PFSK-1 (cell line): ENCODE results near the gene LY6G5C.

Experiments
- FOXP2 ChIP-seq: optimal IDR thresholded peaks from 2 replicates; pipeline ENCODE3; 2011; ENCODE audit warnings: borderline replicate concordance, control low read depth, inconsistent platforms; ENCODE audit not compliant: insufficient read depth; ENCODE audit errors: extremely low read length, extremely low read depth
- POLR2AphosphoS5 ChIP-seq: IDR thresholded peaks from 2 replicates; pipeline ENCODE4 v1.6.1; 2012; ENCODE audit warnings: low read depth, mild to moderate bottlenecking, control low read depth, low read length, moderate library complexity
- REST ChIP-seq, 2 experiments: IDR thresholded peaks; 2 replicates each; pipeline versions ENCODE4 v1.6.1 to v1.8.0; 2011 to 2012; ENCODE audit warnings: low read depth in 2 of 2, low read length in 2 of 2, control low read depth in 1 of 2, inconsistent platforms in 1 of 2, mild to moderate bottlenecking in 1 of 2, moderate library complexity in 1 of 2; ENCODE audit not compliant: insufficient read depth in 1 of 2
- SIN3A ChIP-seq: IDR thresholded peaks from 2 replicates; pipeline ENCODE4 v1.6.1; 2012; ENCODE audit warnings: mild to moderate bottlenecking, low read length, moderate library complexity, borderline replicate concordance; ENCODE audit not compliant: insufficient read depth

- TF ChIP-seq REST (IDR thresholded peaks at IDR 0.05; ENCODE audit: insufficient read depth in 1 of 2, low read depth in 2 of 2, low read length in 2 of 2) = no peak
- TF ChIP-seq POLR2AphosphoS5 = peak; percentile 41; the same call in 1 of the 2 replicates
- TF ChIP-seq FOXP2 = no peak
- no peak for TF ChIP-seq SIN3A
Measured at GRCh38 chr6:31630177-31630934, 50.5 kb downstream of the LY6G5C start.
